H1 (cell line): ENCODE results near the gene OR14A2. TPM values are rescaled to one million over a fixed set of nuclear protein-coding genes. Genes with fewer than 3 reads are reported as not detected.

Experiments used
- CTCF ChIA-PET: fragments of 300-600 bp; sonication (Branson Sonifier 250); formaldehyde crosslinking; loops from one replicate; lab custom pipeline; 2021; ENCODE audit not compliant: partially characterized antibody; lab: Charles Lee
- POLR2A ChIA-PET: fragments of 300-600 bp; sonication (Branson Sonifier 250); formaldehyde crosslinking; loops from one replicate; lab custom pipeline; 2021; ENCODE audit warnings: inconsistent platforms; ENCODE audit not compliant: partially characterized antibody; lab: Charles Lee
- DNase-seq, 2 experiments: peaks; one replicate each; pipeline versions ENCODE4 v3.0.0 to v3.0.0-alpha.2; 2010 to 2022; ENCODE audit warnings: low spot score in 2 of 2, low read depth in 1 of 2, mixed read lengths in 1 of 2
- FAIRE-seq: peaks from 2 replicates; lab custom pipeline; 2011; peaks lifted over from hg19 to GRCh38; lab: Jason Lieb, UNC
- H2AFZ ChIP-seq: 2 replicates; pipeline ENCODE4 v1.8.1; 2012; ENCODE audit warnings: low read length, inconsistent platforms
- H2AK5ac ChIP-seq: 2 replicates; pipeline ENCODE4 v1.6.1; 2013; ENCODE audit warnings: low read depth, low read length
- H2BK120ac ChIP-seq: replicated peaks from 2 replicates; pipeline ENCODE3; 2013; ENCODE audit warnings: low read depth, low read length, inconsistent platforms
- H2BK12ac ChIP-seq: 2 replicates; pipeline ENCODE4 v1.6.1; 2013; ENCODE audit warnings: low read depth, low read length
- H2BK15ac ChIP-seq: 2 replicates; pipeline ENCODE4 v1.6.1; 2013; ENCODE audit warnings: low read length
- H2BK20ac ChIP-seq: 2 replicates; pipeline ENCODE4 v1.6.1; 2013; ENCODE audit warnings: low read length
- H2BK5ac ChIP-seq: 2 replicates; pipeline ENCODE4 v1.6.1; 2013; ENCODE audit warnings: low read depth, low read length
- H3K14ac ChIP-seq: 2 replicates; pipeline ENCODE4 v1.6.1; 2013; ENCODE audit warnings: inconsistent platforms; ENCODE audit not compliant: insufficient read length
- H3K18ac ChIP-seq: 2 replicates; pipeline ENCODE4 v1.6.1; 2013; ENCODE audit warnings: low read length; ENCODE audit errors: extremely low read depth
- H3K23ac ChIP-seq: 2 replicates; pipeline ENCODE4 v1.6.1; 2013; ENCODE audit warnings: inconsistent platforms; ENCODE audit not compliant: insufficient read length
- H3K23me2 ChIP-seq: 2 replicates; pipeline ENCODE4 v1.6.1; 2013; ENCODE audit warnings: low read depth, low read length
- H3K27ac ChIP-seq: 2 replicates; pipeline ENCODE4 v1.6.1; 2011; ENCODE audit warnings: low read depth, low read length, inconsistent platforms
- H3K27me3 ChIP-seq, 4 experiments: replicated peaks in 1 of 4; 1 replicate in 1 of 4; 2 replicates in 3 of 4; pipeline versions ENCODE4 v1.6.1 to v1.8.1; 2011 to 2013; ENCODE audit warnings: low read length in 3 of 4, mild to moderate bottlenecking in 3 of 4, inconsistent platforms in 2 of 4, mixed read lengths in 2 of 4, moderate library complexity in 1 of 4; ENCODE audit not compliant: control insufficient read depth in 3 of 4, insufficient read depth in 3 of 4; ENCODE audit errors: extremely low read depth in 1 of 4
- H3K36me3 ChIP-seq, 4 experiments: 2 replicates each; pipeline versions ENCODE4 v1.6.1 to v1.8.1; 2011 to 2013; ENCODE audit warnings: mild to moderate bottlenecking in 4 of 4, low read length in 3 of 4, moderate library complexity in 2 of 4, control low read depth in 1 of 4, inconsistent platforms in 1 of 4; ENCODE audit not compliant: insufficient read depth in 4 of 4, control insufficient read depth in 2 of 4
- H3K4ac ChIP-seq: replicated peaks from 2 replicates; pipeline ENCODE3; 2013; ENCODE audit warnings: low read length, low read depth, mixed read lengths, inconsistent platforms; ENCODE audit not compliant: insufficient read length
- H3K4me1 ChIP-seq, 4 experiments: replicated peaks in 1 of 4; 1 replicate in 1 of 4; 2 replicates in 3 of 4; pipeline versions ENCODE4 v1.6.1 to v1.8.1; 2011 to 2013; ENCODE audit warnings: low read length in 3 of 4, inconsistent platforms in 2 of 4, mixed read lengths in 1 of 4; ENCODE audit not compliant: insufficient read depth in 4 of 4, control insufficient read depth in 3 of 4
- H3K4me2 ChIP-seq, 2 experiments: 2 replicates each; pipeline versions ENCODE4 v1.6.1 to v1.8.1; 2011 to 2013; ENCODE audit warnings: low read depth in 2 of 2, low read length in 2 of 2, control low read depth in 1 of 2, inconsistent platforms in 1 of 2, mild to moderate bottlenecking in 1 of 2; ENCODE audit not compliant: insufficient read depth in 1 of 2
- H3K4me3 ChIP-seq, 4 experiments: fragments of 200-600, 300-600 bp in 1 of 4; sonication (generic), shearing (Covaris generic), sonication (Bioruptor Twin) in 1 of 4; 2 replicates each; pipeline versions ENCODE4 v1.5.1 to v1.8.1; 2011 to 2016; ENCODE audit warnings: low read length in 4 of 4, low read depth in 3 of 4, control low read depth in 2 of 4, inconsistent platforms in 2 of 4, mild to moderate bottlenecking in 2 of 4, mixed read lengths in 1 of 4, moderate library complexity in 1 of 4; ENCODE audit not compliant: insufficient read depth in 2 of 4; ENCODE audit errors: extremely low read depth in 1 of 4
- H3K56ac ChIP-seq: replicated peaks from 2 replicates; pipeline ENCODE3; 2013; ENCODE audit warnings: low read depth, mild to moderate bottlenecking, mixed read lengths, low read length, inconsistent platforms; ENCODE audit not compliant: insufficient read length
- H3K79me1 ChIP-seq: 2 replicates; pipeline ENCODE4 v1.6.1; 2013; ENCODE audit warnings: low read depth, low read length, control low read depth
- H3K79me2 ChIP-seq, 2 experiments: 2 replicates each; pipeline versions ENCODE4 v1.6.1 to v1.8.1; 2012 to 2013; ENCODE audit warnings: low read length in 2 of 2, mild to moderate bottlenecking in 2 of 2, inconsistent platforms in 1 of 2; ENCODE audit not compliant: insufficient read depth in 2 of 2, control insufficient read depth in 1 of 2
- H3K9ac ChIP-seq, 4 experiments: replicated peaks in 1 of 4; 1 replicate in 1 of 4; 2 replicates in 3 of 4; pipeline versions ENCODE4 v1.6.1 to v1.8.1; 2011 to 2013; ENCODE audit warnings: low read depth in 3 of 4, low read length in 3 of 4, control low read depth in 2 of 4, mild to moderate bottlenecking in 2 of 4, moderate library complexity in 2 of 4, inconsistent platforms in 1 of 4; ENCODE audit errors: extremely low read depth in 1 of 4
- H3K9me3 ChIP-seq, 2 experiments: 2 replicates each; pipeline versions ENCODE4 v1.6.1 to v1.8.1; 2012 to 2013; ENCODE audit warnings: mild to moderate bottlenecking in 2 of 2, moderate library complexity in 2 of 2, control low read depth in 1 of 2, inconsistent platforms in 1 of 2, low read depth in 1 of 2, low read length in 1 of 2, mixed read lengths in 1 of 2; ENCODE audit not compliant: insufficient read depth in 2 of 2
- H4K20me1 ChIP-seq, 2 experiments: replicated peaks in 1 of 2; 2 replicates each; pipeline versions ENCODE3 to v1.8.1; 2011 to 2013; ENCODE audit warnings: inconsistent platforms in 2 of 2, low read length in 2 of 2, mild to moderate bottlenecking in 1 of 2; ENCODE audit not compliant: insufficient read depth in 2 of 2, control insufficient read depth in 1 of 2
- H4K5ac ChIP-seq: 2 replicates; pipeline ENCODE4 v1.6.1; 2013; ENCODE audit warnings: low read length, low read depth, mixed read lengths, inconsistent platforms; ENCODE audit not compliant: insufficient read length
- H4K8ac ChIP-seq: 2 replicates; pipeline ENCODE4 v1.8.0; 2013; ENCODE audit warnings: mild to moderate bottlenecking, moderate library complexity, low read length, inconsistent platforms; ENCODE audit not compliant: insufficient read depth; ENCODE audit errors: extremely low read depth
- H4K91ac ChIP-seq: replicated peaks from 2 replicates; pipeline ENCODE3; 2013; ENCODE audit warnings: low read length, mixed read lengths, inconsistent platforms; ENCODE audit not compliant: insufficient read length
- BACH1 ChIP-seq: IDR thresholded peaks from 2 replicates; pipeline ENCODE4 v1.6.1; 2012; ENCODE audit warnings: low read length, improper control_type of control experiment
- HDAC2 ChIP-seq, 2 experiments: fragments of 300-600 bp in 1 of 2; sonication (generic) in 1 of 2; IDR thresholded peaks; 2 replicates each; pipeline ENCODE4 v1.6.1; 2011 to 2012; ENCODE audit warnings: low read depth in 2 of 2, low read length in 2 of 2, mild to moderate bottlenecking in 2 of 2, moderate library complexity in 2 of 2, borderline replicate concordance in 1 of 2, inconsistent platforms in 1 of 2
- KDM4A ChIP-seq: IDR thresholded peaks from one replicate; pipeline ENCODE4 v1.7.1; 2012; ENCODE audit warnings: low read depth, mild to moderate bottlenecking, moderate library complexity, low read length, inconsistent platforms; ENCODE audit not compliant: severe bottlenecking
- RBBP5 ChIP-seq: IDR thresholded peaks from 2 replicates; pipeline ENCODE4 v1.7.1; 2012; ENCODE audit warnings: low read depth, mild to moderate bottlenecking, inconsistent platforms, low read length, moderate library complexity, borderline replicate concordance
- SUZ12 ChIP-seq: fragments of 200-600 bp; sonication (generic); IDR thresholded peaks from 2 replicates; pipeline ENCODE4 v1.6.1; 2012; ENCODE audit warnings: mild to moderate bottlenecking, inconsistent platforms, low read length, moderate library complexity, mixed read lengths
- WGBS, 2 experiments: shearing (Covaris generic) in 1 of 2; methylation state at CpG; one replicate each; pipeline versions ENCODE4 v1.1.6 to v1.1.7; 2013 to 2015; ENCODE audit warnings: low lambda C conversion rate in 2 of 2, mixed read lengths in 2 of 2, inconsistent platforms in 1 of 2, low coverage in 1 of 2, missing lambda C conversion rate in 1 of 2; ENCODE audit not compliant: insufficient replicate concordance in 2 of 2, insufficient coverage in 1 of 2, insufficient read length in 1 of 2; ENCODE audit errors: extremely low coverage in 1 of 2, missing lambda C conversion rate in 1 of 2; 5-methylcytosine and 5-hydroxymethylcytosine counted together
- polyA plus RNA-seq, 7 experiments: library from polyadenylated mRNA; depleted of rRNA in 3 of 7; stranded (reverse) in 5 of 7; unstranded in 2 of 7; fragments of >200 nt in 5 of 7; fragments of 200-250 nt in 2 of 7; gene quantifications; 1 replicate in 5 of 7; 2 replicates in 1 of 7; 4 replicates in 1 of 7; pipeline versions ENCODE4 v1.2.1 to v1.2.3, GENCODE V29; 2011 to 2013; ENCODE audit warnings: missing spikeins in 2 of 7, mixed read lengths in 2 of 7
- total RNA-seq: library from RNA; stranded (reverse); fragmentation: NEBNext Ultra II Directional; extraction: Animal tissue kit (Norgen Biotek cat#: 25700); gene quantifications from 2 replicates; pipeline ENCODE4 v1.2.1, GENCODE V29; 2021

Gene OR14A2
- total and polyA plus RNA-seq, 2 of the 8 experiments (the other 6 are each of a cell fraction or from before 2014, with no cell fraction given) = not detected

GRCh38 chr1:247741756-247742155, 6.2 kb downstream of the OR14A2 start:
- ChIA-PET CTCF (no interaction called here), POLR2A (no interaction called here)
- H3K9me3 ChIP-seq = peaks cover 64 to 65% of the 10 kb centered on the region in 2 experiments
- no peak overlapping the region for H4K8ac ChIP-seq
- no peaks in the 10 kb centered on the region for H3K23me2 ChIP-seq
- H3K4me2 ChIP-seq = no peak overlapping the region
- no peak overlapping the region for H2BK12ac ChIP-seq
- no peak overlapping the region for H2BK20ac ChIP-seq
- no peak overlapping the region for H3K27ac ChIP-seq
- H2BK120ac ChIP-seq = no peak overlapping the region
- H4K91ac ChIP-seq = no peak overlapping the region
- no peaks in the 10 kb centered on the region for H3K79me1 ChIP-seq
- no peak overlapping the region for H4K5ac ChIP-seq
- H3K56ac ChIP-seq = no peak overlapping the region
- no peak overlapping the region for H2AFZ ChIP-seq
- H3K18ac ChIP-seq = no peak overlapping the region
- H2BK15ac ChIP-seq = no peak overlapping the region
- no peak overlapping the region for H3K9ac ChIP-seq
- H3K36me3 ChIP-seq = no peaks in the 10 kb centered on the region
- TF ChIP-seq RBBP5 = no peak
- TF ChIP-seq BACH1 = no peak
- TF ChIP-seq KDM4A = no peak
- no peak for TF ChIP-seq SUZ12
- TF ChIP-seq HDAC2 (IDR thresholded peaks at IDR 0.05; ENCODE audit: borderline replicate concordance in 1 of 2, low read depth in 2 of 2, low read length in 2 of 2) = no peak
- H4K20me1 ChIP-seq = no peaks in the 10 kb centered on the region
- no peaks in the 10 kb centered on the region for H3K27me3 ChIP-seq
- H3K4me1 ChIP-seq = no peaks in the 10 kb centered on the region
- no peak overlapping the region for H2BK5ac ChIP-seq
- H3K14ac ChIP-seq = no peak overlapping the region
- no peak overlapping the region for H3K23ac ChIP-seq
- H3K79me2 ChIP-seq = no peaks in the 10 kb centered on the region
- no peak overlapping the region for H3K4me3 ChIP-seq
- H2AK5ac ChIP-seq = no peak overlapping the region
- 71% methylated on average over 5 of the region's 5 CpGs; no CpG with 5 or more reads in 1 of the 2 experiments for WGBS, 2 experiments
- FAIRE-seq (no peak), DNase-seq (no peak)
- H3K4ac ChIP-seq = no peak overlapping the region
